HepG2 (cell line): ENCODE data around the gene MED25. TPM values are rescaled to one million over a fixed set of nuclear protein-coding genes. Genes with fewer than 3 reads are reported as not detected.

Experiments
- ATAC-seq: fragments of 200-7000 bp; cut with Tn5 transposase; 3 replicates; pipeline ENCODE4 v1.9.1; 2020; ENCODE audit warnings: mild to moderate bottlenecking, moderate library complexity
- BruUV-seq: library from RNA; stranded (reverse); fragments of 400-500 nt; replicated peaks from 2 replicates; lab custom pipeline; 2021; lab: Mats Ljungman, UMichigan
- CTCF ChIA-PET: fragments of 300-600 bp; formaldehyde crosslinking; extraction: SDS; loops from one replicate; lab custom pipeline; 2021; ENCODE audit warnings: low total read pairs, inconsistent platforms, low intra/inter-chr PET ratio; lab: Yijun Ruan, JAX
- POLR2A ChIA-PET: fragments of 350-600 bp; sonication (Branson Sonifier 250); formaldehyde crosslinking; loops from one replicate; lab custom pipeline; 2020; ENCODE audit warnings: antibody characterized with exemption, inconsistent platforms; lab: Yijun Ruan, JAX
- DNase-seq: peaks from one replicate; pipeline ENCODE4 v3.0.0-alpha.2; 2015; ENCODE audit warnings: low spot score
- FAIRE-seq: peaks from 3 replicates; lab custom pipeline; 2011; peaks lifted over from hg19 to GRCh38; lab: Jason Lieb, UNC
- H2AFZ ChIP-seq: one replicate; pipeline ENCODE4 v1.6.1; 2011; ENCODE audit warnings: low read length, inconsistent platforms
- H3K27ac ChIP-seq: fragments of 300-600 bp; 3 replicates; pipeline ENCODE4 v1.8.0; 2011; ENCODE audit warnings: mixed run types, mild to moderate bottlenecking, mixed read lengths, low read length, inconsistent platforms; ENCODE audit not compliant: insufficient read depth; ENCODE audit errors: extremely low read length
- H3K27me3 ChIP-seq, 2 experiments: fragments of 200-600 bp in 1 of 2; 2 replicates in 1 of 2; 3 replicates in 1 of 2; pipeline versions ENCODE4 v1.6.0 to v1.8.0; 2011; ENCODE audit warnings: low read length in 2 of 2, mild to moderate bottlenecking in 2 of 2, moderate library complexity in 2 of 2, inconsistent platforms in 1 of 2; ENCODE audit not compliant: insufficient read depth in 2 of 2, control insufficient read depth in 1 of 2
- H3K36me3 ChIP-seq, 2 experiments: fragments of 200-600 bp in 1 of 2; replicated peaks in 1 of 2; 2 replicates in 1 of 2; 3 replicates in 1 of 2; pipeline versions ENCODE4 v1.5.1 to v1.8.0; 2011; ENCODE audit warnings: low read length in 2 of 2, inconsistent platforms in 1 of 2; ENCODE audit not compliant: insufficient read depth in 2 of 2, control insufficient read depth in 1 of 2
- H3K4me1 ChIP-seq: 2 replicates; pipeline ENCODE4 v1.5.1; 2012; ENCODE audit warnings: low read length, inconsistent platforms; ENCODE audit not compliant: insufficient read depth
- H3K4me2 ChIP-seq: 2 replicates; pipeline ENCODE4 v1.6.0; 2011; ENCODE audit warnings: low read depth, low read length, inconsistent platforms
- H3K4me3 ChIP-seq, 3 experiments: fragments of 200-600 bp in 1 of 3; sonication (generic), shearing (Covaris generic) in 1 of 3; replicated peaks in 1 of 3; 2 replicates each; pipeline ENCODE4 v1.5.1; 2011 to 2016; ENCODE audit warnings: low read length in 3 of 3, inconsistent platforms in 2 of 3, low read depth in 2 of 3, mild to moderate bottlenecking in 2 of 3, control low read depth in 1 of 3, mixed read lengths in 1 of 3; ENCODE audit not compliant: insufficient read depth in 1 of 3
- H3K79me2 ChIP-seq: one replicate; pipeline ENCODE4 v1.6.1; 2011; ENCODE audit warnings: low read length, inconsistent platforms; ENCODE audit not compliant: insufficient read depth
- H3K9ac ChIP-seq: 2 replicates; pipeline ENCODE4 v1.6.0; 2011; ENCODE audit warnings: mild to moderate bottlenecking, low read depth, low read length, inconsistent platforms; ENCODE audit not compliant: insufficient read depth
- H3K9me3 ChIP-seq: 2 replicates; pipeline ENCODE4 v1.5.1; 2012; ENCODE audit warnings: mild to moderate bottlenecking, low read length
- H4K20me1 ChIP-seq: 2 replicates; pipeline ENCODE4 v1.6.0; 2011; ENCODE audit warnings: inconsistent platforms, mild to moderate bottlenecking, low read length, moderate library complexity; ENCODE audit not compliant: insufficient read depth
- CEBPB ChIP-seq: IDR thresholded peaks from 2 replicates; pipeline ENCODE4 v1.6.1; 2011; ENCODE audit warnings: low read depth, low read length, improper control_type of control experiment, borderline replicate concordance
- CEBPG ChIP-seq: IDR thresholded peaks from 2 replicates; pipeline ENCODE4 v1.6.1; 2016
- IRF9 ChIP-seq: sonication (generic); formaldehyde crosslinking; IDR thresholded peaks from 2 replicates; pipeline ENCODE4 v1.8.0; 2022; ENCODE audit warnings: missing genetic modification reagents, mild to moderate bottlenecking, borderline replicate concordance
- POLR2AphosphoS5 ChIP-seq: IDR thresholded peaks from 2 replicates; pipeline ENCODE4 v1.6.1; 2012; ENCODE audit warnings: low read depth, low read length
- PRDM4 ChIP-seq: sonication (generic); formaldehyde crosslinking; IDR thresholded peaks from 2 replicates; pipeline ENCODE4 v1.9.0; 2021; ENCODE audit warnings: missing genetic modification reagents, borderline replicate concordance
- PRPF4 ChIP-seq: fragments of 200-400 bp; formaldehyde crosslinking; IDR thresholded peaks from 2 replicates; pipeline ENCODE4 v1.6.1; 2016; ENCODE audit warnings: low read length, low read depth; ENCODE audit not compliant: poor library complexity, severe bottlenecking
- SMAD3 ChIP-seq: sonication (generic); formaldehyde crosslinking; IDR thresholded peaks from 2 replicates; pipeline ENCODE4 v1.4.0; 2020; ENCODE audit warnings: missing genetic modification reagents
- SP140L ChIP-seq: sonication (generic); formaldehyde crosslinking; IDR thresholded peaks from 2 replicates; pipeline ENCODE4 v1.4.0; 2020; ENCODE audit warnings: missing genetic modification reagents, borderline replicate concordance
- SRF ChIP-seq: IDR thresholded peaks from 2 replicates; pipeline ENCODE4 v1.6.1; 2011; ENCODE audit warnings: mild to moderate bottlenecking, low read depth, low read length, moderate library complexity
- ZBTB7B ChIP-seq: sonication (generic); formaldehyde crosslinking; IDR thresholded peaks from 2 replicates; pipeline ENCODE4 v1.4.0; 2020; ENCODE audit warnings: missing genetic modification reagents
- ZNF230 ChIP-seq: sonication (generic); formaldehyde crosslinking; IDR thresholded peaks from 2 replicates; pipeline ENCODE4 v1.4.0; 2020; ENCODE audit warnings: mild to moderate bottlenecking, missing genetic modification reagents
- ZNF577 ChIP-seq: sonication (generic); formaldehyde crosslinking; IDR thresholded peaks from 2 replicates; pipeline ENCODE4 v1.4.0; 2020; ENCODE audit warnings: mild to moderate bottlenecking, low read depth, missing genetic modification reagents, borderline replicate concordance
- ZNF687 ChIP-seq: sonication (generic); formaldehyde crosslinking; IDR thresholded peaks from 2 replicates; pipeline ENCODE4 v1.5.1; 2020; ENCODE audit warnings: mild to moderate bottlenecking, missing genetic modification reagents, moderate library complexity
- WGBS: methylation state at CpG from one replicate; pipeline ENCODE4 v1.1.6; 2017; ENCODE audit warnings: low lambda C conversion rate; 5-methylcytosine and 5-hydroxymethylcytosine counted together
- in situ Hi-C: cut with HindIII; loops from 2 replicates; pipeline ENCODE4 v1.10.0; 2017; ENCODE audit warnings: low pct_unique_long_range_greater_than_20kb; ENCODE audit not compliant: extremely low pct_ligation_motif_present
- intact Hi-C: fragments of 100-400 bp; cut with micrococcal nuclease; formaldehyde crosslinking; loops from one replicate; pipeline ENCODE4 v1.10.0; 2022; ENCODE audit not compliant: unreplicated experiment
- polyA plus RNA-seq, 8 experiments: library from polyadenylated mRNA; depleted of rRNA in 3 of 8; stranded (reverse) in 7 of 8; unstranded in 1 of 8; fragments of >200 nt; fragmentation: Illumina TruSeq in 4 of 8; extraction: Trizol in 4 of 8; gene quantifications; 2 replicates each; pipeline versions ENCODE4 v1.2.1 to v1.2.3, GENCODE V29; 2011 to 2016; ENCODE audit warnings: low read depth in 4 of 8, missing spikeins in 1 of 8, mixed read lengths in 1 of 8; ENCODE audit not compliant: insufficient read depth in 1 of 8
- total RNA-seq, 5 experiments: library from RNA; depleted of rRNA; stranded (reverse); fragments of >200 nt; fragmentation: Illumina TruSeq; extraction: Trizol; gene quantifications; 2 replicates each; pipeline ENCODE4 v1.2.3, GENCODE V29; 2016; ENCODE audit warnings: low read depth in 1 of 5

MED25 gene
- total and polyA plus RNA-seq, 2 of the 13 experiments (the other 11 are each of a cell fraction or from before 2014, with no cell fraction given), result 11.1 to 15.1 TPM

GRCh38 chr19:49843265-49843664 is 25.2 kb downstream of the MED25 start (continued):
- no peak for TF ChIP-seq ZNF230
- TF ChIP-seq SP140L, result no peak
- no peak for TF ChIP-seq SRF
- no peak for TF ChIP-seq POLR2AphosphoS5
- TF ChIP-seq PRDM4, result no peak
- no peak for TF ChIP-seq SMAD3

- no peaks in the 10 kb centered on the region for H3K27me3 ChIP-seq
- in situ Hi-C loops, result no loop called here
- DNase-seq (peak; percentile 29), FAIRE-seq (peak; percentile 47), ATAC-seq (peak; percentile 74)
- H3K9me3 ChIP-seq, result no peaks in the 10 kb centered on the region
- H3K4me3 ChIP-seq, result peak overlapping the region in 1 of 3 experiments; percentile 44; a peak in 1 of 6 replicates
- H3K27ac ChIP-seq, result peak overlapping the region; percentile 34
- TF ChIP-seq PRPF4, result no peak
- no peak for TF ChIP-seq ZBTB7B
- TF ChIP-seq ZNF577 (CRISPR knock-in tag), result no peak
- peak; percentile 16; the same call in 1 of the 2 replicates for TF ChIP-seq ZNF687 (CRISPR knock-in tag)
- no peak for TF ChIP-seq IRF9 (CRISPR knock-in tag)
- 0 out of 2 replicates have a peak, but pooled peaks have one; percentile 43 for TF ChIP-seq CEBPG (CRISPR knock-in tag)
- peak; percentile 89 for TF ChIP-seq CEBPB
- H3K9ac ChIP-seq, result no peak overlapping the region
- no peak overlapping the region for H2AFZ ChIP-seq
- peaks cover 12% of the 10 kb centered on the region for H3K4me1 ChIP-seq
- no TSS peak for BruUV-seq
- no peaks in the 10 kb centered on the region for H4K20me1 ChIP-seq
- peaks cover 2 to 6% of the 10 kb centered on the region in 2 experiments; a peak in 2 of 5 replicates for H3K36me3 ChIP-seq
- CTCF ChIA-PET, result no interaction called here
- 53% methylated on average over 9 of the region's 18 CpGs for WGBS
- H3K79me2 ChIP-seq, result no peaks in the 10 kb centered on the region
- POLR2A ChIA-PET, result no interaction called here
- peak overlapping the region; percentile 62 for H3K4me2 ChIP-seq
- intact Hi-C loops, result no loop called here
Observed at GRCh38 chr19:49844138-49845095, 26.3 kb downstream of the MED25 start.
